Epithelial cell of esophagus (primary cell): ENCODE results near the gene SMIM21.

Experiments
- DNase-seq: peaks from one replicate; pipeline ENCODE4 v3.0.0; 2010; ENCODE audit warnings: low read depth
- H3K4me3 ChIP-seq: 2 replicates; pipeline ENCODE4 v1.5.1; 2011; ENCODE audit warnings: mild to moderate bottlenecking, low read length, control low read depth
- CTCF ChIP-seq: IDR thresholded peaks from 2 replicates; pipeline ENCODE4 v1.5.1; 2011; ENCODE audit warnings: low read depth, mild to moderate bottlenecking, low read length, control low read depth, inconsistent platforms; ENCODE audit not compliant: insufficient read depth; ENCODE audit errors: missing control alignments

The SMIM21 gene

GRCh38 chr18:75454022-75454795, 26.7 kb upstream of the SMIM21 start:
- DNase-seq, result no peak
- no peak overlapping the region for H3K4me3 ChIP-seq
- TF ChIP-seq CTCF, result no peak

GRCh38 chr18:75450906-75451305, 23.4 kb upstream of the SMIM21 start:
- no peak overlapping the region for H3K4me3 ChIP-seq
- DNase-seq, result no peak
- TF ChIP-seq CTCF, result no peak

- no peak overlapping the region for H3K4me3 ChIP-seq
- no peak for TF ChIP-seq CTCF
- no peak for DNase-seq
Observed at GRCh38 chr18:75441896-75442295, 14.4 kb upstream of the SMIM21 start.

GRCh38 chr18:75439348-75439747, 11.8 kb upstream of the SMIM21 start:
- TF ChIP-seq CTCF, result no peak
- DNase-seq, result no peak
- no peak overlapping the region for H3K4me3 ChIP-seq

- no peak overlapping the region for H3K4me3 ChIP-seq
- no peak for TF ChIP-seq CTCF
- no peak for DNase-seq
Observed at GRCh38 chr18:75438891-75439290, 11.4 kb upstream of the SMIM21 start.

GRCh38 chr18:75437979-75438378, 10.5 kb upstream of the SMIM21 start:
- no peak for DNase-seq
- H3K4me3 ChIP-seq, result no peak overlapping the region
- no peak for TF ChIP-seq CTCF

GRCh38 chr18:75433098-75433497, 5.6 kb upstream of the SMIM21 start:
- no peak overlapping the region for H3K4me3 ChIP-seq
- TF ChIP-seq CTCF, result no peak
- DNase-seq, result no peak
